ENCODE measurements around the gene TAF3.

Gene TAF3

DNA sequence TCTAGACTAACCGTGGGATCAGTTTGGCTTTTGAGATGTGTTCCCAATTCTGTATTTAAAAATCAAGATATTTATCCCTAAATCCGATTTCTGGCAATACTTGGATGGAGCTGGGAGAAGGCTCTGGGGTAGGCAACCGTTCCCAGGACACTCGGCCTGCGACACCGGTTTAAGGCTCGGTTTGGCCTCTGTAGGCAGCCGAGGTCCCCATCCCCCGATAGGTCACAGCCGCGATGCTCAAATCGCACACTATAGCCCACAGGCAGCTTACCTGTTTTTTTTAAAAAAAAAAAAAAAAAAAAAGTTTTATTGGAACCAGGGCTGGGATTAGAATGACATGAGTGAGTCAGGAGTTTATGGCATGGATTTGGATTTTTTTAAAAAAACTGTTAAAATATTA is 729 bp upstream of the TAF3 start:
- DNase-seq, result no peak

DNA sequence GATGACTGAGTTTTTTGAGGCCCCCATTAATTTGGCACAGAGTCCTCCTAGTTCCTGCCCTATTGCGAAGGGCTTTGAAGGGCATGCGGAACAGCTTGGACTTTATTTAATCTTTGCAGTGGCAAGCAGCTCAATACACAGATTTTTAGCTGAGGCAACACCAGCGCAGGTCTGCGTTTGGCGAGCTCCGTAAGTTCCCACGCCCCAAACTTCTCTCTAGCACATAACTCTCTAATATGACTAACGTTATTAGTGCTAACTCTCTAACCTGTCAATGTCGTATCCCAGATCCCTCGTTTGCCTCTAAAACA is 366 bp upstream of the TAF3 start:
- no peak for DNase-seq

DNA sequence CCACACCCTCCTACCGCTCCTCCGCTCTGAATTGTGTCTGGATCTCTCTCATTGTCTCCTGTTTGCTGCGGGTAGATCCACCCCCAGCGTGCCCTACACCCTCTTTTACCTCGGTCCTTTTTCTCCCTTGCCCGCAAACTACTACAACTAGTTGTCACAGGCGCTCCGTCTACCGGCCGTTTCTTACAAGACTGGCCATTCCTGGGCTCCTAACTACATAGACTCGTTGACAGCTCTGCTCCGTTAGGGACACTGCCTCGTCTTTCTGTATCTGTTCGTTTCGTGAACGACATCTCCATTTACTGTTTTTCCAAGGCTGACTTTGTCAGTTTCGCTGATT is 786 bp downstream of the TAF3 start:
- DNase-seq, result no peak

DNA sequence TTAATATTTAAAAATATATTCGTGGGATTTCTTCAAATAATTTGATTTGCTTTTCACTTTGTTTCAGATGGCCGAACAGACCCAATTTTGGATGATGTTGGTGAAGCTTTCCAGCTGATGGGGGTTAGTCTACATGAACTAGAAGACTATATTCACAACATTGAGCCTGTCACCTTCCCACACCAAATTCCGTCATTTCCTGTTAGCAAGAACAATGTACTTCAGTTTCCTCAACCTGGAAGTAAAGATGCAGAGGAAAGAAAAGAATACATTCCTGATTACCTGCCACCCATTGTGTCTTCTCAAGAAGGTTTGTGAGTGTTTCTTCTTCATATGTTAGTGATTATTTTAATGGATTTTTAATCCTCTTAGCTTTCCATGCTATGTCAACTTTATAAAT is 5.9 kb downstream of the TAF3 start:
- DNase-seq, result no peak

DNA sequence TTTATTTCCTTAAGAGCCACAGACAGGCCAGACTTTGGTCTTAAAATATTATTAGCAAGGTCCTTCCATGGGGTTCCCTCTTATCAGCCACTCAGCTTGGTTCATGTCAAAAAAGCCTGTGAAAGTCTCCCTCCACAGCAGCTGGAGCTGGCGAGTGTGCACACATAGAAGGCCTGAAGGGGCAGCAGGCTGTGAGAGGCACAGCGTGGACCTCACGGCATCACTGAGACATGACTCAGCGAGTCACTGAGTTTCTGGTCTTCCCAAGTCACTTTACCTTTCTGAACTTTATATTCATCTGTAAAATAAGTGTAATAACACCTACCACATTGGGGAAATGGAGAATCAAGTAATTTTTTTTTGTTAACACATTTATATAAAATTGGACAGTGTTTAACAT is 8.7 kb downstream of the TAF3 start:
- no peak for DNase-seq

DNA sequence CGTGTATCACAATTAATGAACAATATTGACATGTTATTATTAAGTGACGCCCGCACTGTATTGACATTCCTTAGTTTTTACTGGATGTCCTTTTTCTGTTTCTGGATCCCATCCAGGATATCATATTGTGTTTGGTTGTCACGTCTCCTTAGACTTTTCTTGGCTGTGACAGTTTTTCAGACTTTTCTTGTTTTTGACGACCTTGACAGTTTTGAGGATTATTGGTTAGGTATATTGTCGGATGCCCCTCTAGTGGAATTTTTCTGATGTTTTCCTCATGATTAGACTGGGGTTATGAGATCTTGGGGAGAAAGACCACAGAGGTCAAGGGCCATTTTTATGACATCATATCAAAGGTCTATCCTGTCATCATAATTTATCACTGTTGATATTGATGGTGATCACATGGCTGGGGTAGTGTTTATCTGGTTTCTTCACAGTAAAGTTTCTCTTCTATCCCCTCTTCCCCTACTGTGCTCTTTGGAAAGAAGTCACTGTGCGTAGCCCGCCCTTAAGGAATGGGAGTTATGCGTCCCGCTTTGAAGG is 11.1 kb downstream of the TAF3 start:
- DNase-seq, result no peak

DNA sequence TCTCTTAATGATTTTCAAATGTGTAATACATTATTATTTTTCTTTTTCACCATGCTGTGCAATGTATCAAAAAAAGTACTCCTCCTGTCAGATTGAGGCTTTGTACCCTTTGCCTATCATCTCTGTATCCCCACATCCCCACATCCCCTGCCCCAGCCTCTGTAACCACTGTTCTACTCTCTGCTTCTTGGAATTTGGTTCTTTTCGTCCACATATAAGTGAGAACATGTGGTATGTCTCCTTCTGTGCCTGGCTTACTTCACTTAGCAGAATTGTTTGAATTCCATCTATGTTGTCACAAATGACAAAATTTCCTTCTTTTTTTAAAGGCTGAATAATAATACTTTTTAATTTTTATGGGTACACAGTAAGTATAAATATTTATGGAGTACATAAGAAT is 13.8 kb downstream of the TAF3 start:
- DNase-seq, result no peak

DNA sequence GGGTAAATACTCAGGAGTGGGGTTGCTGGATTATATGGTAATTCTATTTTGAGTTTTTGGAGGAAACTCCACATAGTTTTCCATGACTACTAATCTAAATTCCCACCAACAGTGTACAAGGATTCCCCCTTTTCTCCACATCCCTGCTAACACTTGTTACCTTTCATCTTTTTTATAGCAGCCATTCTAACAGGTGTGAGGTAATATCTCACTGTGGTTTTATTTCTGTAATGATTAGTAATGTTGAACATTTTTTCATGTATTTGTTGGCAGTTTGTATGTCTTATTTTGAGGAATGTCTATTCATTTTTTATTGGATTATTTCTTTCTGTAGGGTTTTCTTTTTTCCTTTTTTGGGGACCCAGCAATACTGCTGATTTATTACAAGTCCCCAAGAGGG is 14.9 kb downstream of the TAF3 start:
- no peak for DNase-seq

DNA sequence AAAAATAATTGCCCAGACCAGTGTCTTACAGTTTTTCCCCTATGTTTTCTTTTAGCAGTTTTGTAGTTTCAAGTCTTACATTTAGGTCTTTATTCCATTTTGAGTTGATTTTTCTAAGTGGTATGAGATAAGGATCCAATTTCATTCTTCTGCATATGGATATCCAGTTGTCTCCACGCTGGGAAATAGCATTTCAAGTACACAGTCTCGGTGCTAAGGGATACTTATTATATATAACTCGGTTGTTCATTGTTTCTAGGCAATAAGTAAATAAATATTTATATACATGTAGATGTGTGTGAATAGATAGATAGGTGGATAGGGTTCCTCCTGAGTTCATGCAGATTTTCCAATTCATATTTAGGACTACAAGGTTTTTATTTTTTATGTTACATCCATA is 16.0 kb downstream of the TAF3 start:
- no peak for DNase-seq

DNA sequence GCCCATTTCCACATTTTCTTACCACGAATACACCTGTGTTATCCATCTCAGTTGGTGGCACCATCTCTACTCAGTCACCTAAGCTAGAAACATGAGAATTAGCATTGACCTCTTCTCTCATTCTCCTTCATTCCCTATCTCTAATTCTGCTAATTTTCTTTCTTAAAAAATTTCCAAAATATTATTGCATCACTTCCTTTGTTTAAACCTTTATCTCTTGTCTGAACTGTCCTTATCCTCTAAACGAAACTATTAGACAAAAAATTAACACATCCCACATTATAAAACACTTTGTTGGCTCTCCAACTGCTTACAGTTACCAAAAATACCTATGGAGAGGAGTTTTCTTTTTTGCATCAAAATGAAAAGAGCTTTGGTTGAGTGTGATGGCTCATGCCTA is 18.3 kb downstream of the TAF3 start:
- DNase-seq, result no peak

DNA sequence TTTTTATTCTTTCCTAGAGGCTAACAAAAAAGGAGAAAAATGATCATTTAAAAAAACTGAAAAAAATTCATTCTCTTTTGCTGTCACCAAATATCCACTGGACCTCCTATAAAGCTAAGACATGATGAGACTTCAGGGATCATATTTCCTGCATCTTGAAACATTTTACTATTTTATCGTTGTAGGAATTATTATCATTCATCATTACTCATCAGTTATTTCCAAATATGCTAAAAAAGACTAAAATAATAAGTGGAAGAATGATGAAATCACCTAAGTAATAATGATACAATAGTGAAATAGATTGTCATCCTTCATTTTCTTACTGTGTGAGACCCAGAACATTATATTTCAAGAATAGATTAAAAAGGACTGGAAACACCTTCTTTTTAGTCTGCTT is 28.3 kb downstream of the TAF3 start:
- no peak for DNase-seq

DNA sequence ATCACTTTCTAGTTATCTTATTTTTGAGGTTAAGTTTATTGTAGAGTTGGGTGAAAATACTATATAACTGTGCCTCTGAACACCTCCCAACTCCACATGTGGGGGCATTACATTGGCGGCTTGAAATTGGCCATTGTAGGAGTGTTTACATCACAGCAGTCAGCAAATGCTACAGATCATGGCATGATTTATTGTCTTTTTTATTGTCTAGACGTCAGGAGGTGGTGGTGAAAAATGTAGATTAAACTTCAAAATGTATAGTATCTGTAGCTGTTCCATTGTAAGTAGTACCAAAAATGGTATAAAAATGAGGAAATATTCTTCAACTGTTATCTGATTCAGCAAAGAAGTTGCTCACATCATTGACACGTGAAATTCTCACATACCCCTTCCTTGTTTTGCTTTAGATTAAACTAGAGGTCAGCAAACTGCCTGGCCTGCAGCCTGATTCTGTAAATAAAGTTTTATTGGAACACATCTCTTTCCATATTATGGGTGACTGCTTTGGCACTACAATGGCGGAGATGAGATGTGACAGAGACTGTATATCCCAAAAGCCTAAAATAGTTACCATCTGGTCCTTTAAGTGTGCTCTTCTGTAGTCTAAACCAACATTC is 35.0 kb downstream of the TAF3 start:
- DNase-seq, result no peak

DNA sequence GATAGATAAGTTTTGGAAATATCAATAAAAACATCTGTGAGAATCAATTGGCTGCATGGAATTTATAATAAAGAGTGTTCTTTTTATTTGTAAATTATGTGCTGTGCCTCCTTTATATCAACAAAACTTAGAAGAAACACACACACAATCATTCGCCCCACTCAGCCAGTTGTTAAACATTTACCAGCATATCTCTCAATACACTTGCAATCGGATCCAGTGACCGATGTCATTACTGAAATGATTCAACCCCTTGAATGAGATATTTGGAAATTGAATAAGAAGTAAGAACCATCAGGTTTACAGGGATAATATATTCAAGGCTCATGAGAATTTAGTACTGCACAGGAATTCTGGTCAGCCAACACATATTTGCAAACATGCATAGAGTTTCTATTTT is 35.6 kb downstream of the TAF3 start:
- DNase-seq, result no peak

DNA sequence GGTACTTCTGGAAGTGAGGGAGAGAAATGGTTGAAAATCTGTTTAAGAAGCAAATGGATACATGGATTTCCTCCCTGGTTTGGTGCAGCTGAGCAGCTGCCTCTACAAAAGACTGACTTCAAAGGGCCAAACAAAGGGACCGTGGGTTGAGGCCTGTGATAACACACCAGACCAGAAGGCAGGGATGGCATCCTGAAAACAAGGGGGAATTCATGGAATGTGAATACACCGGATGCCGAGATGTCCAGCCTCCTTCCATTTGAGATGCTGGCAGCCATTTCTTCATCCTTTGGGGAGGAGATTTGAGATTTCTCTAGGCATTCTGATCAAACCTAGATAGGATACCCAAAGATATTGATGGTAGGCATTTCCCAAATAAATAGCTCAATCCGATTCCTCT is 36.9 kb downstream of the TAF3 start:
- DNase-seq, result no peak

DNA sequence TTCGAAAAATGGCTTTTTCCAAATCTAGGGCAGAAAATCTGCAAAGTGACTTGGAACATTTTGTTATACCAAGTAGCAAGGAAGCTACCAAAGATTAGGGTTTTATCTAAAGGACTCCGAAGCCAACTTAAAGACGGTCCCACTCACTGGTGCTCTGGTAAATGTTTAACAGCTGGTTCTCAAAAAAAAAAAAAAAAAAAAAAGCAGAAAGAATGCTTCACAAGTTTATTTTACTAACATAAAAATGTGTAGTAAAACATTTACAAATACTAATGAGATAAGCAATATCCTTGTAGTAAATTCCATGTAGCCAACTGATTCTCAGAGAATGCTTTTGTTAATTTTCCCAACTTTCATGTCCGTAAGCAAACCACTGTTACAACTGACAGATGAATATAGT is 38.4 kb downstream of the TAF3 start:
- no peak for DNase-seq

DNA sequence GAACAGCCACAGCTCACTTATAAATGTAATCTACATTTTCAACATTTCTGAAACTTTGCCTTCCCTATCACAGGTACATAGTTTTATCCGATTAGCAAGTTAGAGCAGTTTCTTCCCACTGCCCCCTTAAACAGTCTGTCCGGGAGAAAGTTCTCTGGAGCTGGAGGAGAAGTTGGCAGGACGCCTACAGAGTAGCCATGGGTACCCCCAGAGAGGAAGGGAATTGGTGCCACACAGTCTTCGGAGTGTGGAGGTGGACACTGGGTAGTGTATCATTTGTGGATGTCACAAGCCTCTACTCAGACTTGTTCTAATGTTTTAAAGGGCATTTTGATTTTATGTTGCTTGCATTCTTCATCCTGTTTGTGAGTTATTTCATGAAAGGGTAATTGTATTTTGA is 39.0 kb downstream of the TAF3 start:
- DNase-seq, result no peak

DNA sequence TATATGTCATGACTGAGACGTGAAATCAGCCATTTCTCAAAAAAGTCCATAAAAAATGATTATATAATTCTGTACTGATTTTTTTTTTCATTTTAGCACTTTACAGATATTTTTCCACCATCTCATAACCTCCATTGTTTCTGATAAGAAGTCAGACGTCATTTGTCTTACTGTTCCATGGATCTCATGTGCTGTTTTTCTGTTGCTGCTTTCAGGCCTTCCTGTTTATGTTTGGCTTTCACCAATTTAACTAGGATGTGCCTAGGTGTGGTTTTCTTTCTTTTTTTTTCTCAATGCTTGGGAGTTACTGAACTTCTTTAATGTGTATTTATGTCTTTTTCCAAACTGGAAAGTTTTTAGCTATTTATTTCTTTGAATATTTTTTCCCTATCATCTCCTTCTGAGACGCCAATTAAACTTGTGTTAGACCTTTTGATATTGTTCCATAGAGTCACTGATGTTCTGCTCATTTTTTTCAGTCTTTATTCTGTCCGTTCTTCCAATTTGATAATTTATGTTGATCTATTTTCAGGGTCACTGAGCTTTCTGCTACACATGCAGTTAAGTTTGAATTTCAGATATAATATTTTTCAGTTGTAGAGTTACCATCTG is 43.3 kb downstream of the TAF3 start:
- no peak for DNase-seq

DNA sequence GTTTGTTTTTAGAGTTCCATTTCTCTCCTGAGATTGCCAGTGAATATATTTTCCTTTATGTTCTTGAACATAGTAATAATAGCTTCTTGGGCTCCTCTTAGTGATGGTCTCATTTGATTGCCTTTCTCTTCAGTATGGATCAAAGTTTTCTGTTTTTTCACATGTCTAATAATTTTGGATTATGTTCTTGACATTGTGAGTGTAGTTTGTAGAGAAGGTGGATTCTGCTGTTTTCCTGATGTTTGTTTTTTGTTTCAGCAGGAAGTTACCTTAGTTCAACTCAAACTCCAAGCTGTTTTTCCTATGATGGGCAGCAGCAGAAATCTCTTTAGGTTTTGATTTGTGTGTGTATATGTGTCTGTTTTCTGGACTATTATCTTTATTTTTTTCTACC is 43.8 kb downstream of the TAF3 start:
- no peak for DNase-seq

DNA sequence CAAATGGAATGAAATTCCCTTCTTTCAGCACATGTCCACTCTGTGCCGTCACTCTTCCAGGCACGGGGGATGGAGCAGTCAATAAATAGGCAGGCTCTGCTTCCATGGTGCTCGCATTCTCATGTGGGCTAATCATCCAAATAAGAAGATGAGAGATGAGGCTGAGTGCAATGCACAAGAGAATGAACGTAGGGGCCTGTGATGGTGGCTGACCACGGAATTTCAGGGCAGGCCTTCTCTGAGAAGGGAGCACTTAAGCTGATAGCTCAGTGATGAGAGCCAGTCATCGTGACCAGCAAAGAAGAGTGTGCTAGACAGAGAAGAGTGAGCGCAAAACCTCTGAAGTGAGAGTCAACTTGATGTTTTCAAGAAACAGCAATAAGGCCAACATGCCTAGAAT is 47.9 kb downstream of the TAF3 start:
- DNase-seq, result no peak

DNA sequence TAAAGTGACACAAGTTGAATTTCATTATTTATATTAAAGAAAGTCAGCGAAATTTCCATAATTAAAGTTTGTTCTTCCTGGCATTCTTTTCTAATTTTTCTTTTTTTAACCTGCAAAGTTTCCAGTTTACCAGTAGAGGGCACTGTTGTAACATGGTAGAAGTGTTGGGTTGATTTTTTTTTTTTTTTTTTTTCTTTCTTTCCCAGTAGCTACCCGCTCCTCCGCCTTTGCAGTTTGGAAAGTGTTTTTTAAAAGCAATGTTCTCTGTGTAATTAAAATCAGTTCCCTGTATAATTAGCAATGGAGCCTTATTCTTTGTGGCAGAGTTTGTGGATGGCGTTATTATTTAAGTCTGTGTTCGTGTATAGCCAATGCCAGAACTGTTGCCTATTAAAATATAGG is 53.7 kb downstream of the TAF3 start:
- no peak for DNase-seq

DNA sequence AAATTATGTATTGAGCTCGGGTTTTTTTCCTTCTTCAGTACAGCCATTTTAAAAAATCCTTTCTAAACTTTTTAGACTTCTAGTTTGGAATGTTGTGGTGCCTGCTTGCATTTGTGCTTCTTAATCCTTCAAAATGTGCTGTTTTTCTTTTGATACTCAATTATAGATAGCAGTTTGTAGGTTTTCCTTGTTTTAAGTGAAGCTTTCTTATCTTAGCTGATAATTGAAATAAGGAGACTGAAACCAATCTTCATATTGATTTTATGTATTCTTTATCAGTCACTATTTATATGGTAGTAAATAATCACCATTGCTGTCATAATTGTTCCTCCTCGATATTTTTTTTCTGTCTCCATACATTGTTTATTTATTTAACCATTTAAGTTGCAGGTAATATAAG is 56.6 kb downstream of the TAF3 start:
- DNase-seq, result no peak

DNA sequence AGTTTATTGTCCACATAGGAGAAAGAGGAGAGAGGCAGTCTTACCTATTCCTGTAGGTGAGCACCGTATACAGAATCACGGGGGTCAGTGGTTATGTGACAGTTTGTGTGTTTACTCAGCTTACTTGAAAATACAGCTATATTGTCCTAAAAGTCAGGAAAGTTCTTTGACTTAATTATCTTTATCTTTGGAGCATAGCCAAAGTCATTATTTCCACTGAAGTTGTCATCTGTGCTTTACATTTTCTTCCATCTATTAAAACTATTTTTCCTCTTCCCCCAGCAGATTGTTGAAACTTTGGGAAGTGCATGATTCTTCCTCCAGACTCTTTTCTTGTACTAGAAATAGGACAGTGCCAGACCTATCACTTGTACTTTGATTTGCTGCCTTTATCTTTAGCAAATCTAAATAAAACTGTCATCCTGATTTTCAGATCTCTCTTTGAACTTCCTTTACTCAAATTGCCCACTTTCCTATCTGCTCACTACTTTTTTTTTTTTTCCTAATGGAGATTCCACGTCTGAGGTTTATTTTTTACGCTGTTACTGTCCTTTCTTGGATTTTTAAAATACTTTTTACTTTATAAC is 58.3 kb downstream of the TAF3 start:
- no peak for DNase-seq

DNA sequence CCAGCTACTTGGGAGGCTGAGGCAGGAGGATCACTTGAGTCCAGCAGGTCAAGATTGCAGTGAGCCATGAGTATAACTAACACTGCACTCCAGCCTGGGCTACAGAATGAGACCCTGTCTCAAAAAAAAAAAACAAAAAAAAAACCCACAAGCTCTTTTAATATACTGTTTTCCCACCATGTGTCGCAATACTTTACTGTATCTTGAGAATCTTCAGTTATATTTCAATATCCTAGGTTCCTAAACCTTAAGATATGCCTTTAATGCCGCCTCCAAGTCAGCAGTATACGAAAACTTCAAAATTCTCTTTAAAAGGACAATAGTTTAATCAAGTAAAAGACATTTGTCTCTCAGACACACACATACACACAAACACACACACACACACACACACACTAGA is 62.8 kb downstream of the TAF3 start:
- no peak for DNase-seq

DNA sequence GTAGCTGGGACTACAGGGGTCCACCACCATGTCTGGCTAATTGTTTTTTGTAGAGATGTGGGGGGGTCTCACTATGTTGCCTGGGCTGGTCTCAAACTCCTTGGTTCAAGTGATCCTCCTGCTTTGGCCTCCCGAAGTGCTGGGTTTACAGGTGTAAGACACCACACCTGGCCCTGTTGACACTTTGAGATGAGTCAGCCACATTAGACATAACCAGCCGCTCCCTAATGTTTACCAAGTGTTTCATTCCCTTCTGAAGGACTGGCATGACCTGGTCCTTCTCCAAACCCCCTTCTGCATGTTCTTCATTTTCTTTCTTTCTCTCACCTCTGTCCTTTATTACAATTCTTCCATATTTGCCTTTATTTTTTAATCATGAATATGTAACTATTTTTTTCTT is 67.8 kb downstream of the TAF3 start:
- DNase-seq, result no peak

DNA sequence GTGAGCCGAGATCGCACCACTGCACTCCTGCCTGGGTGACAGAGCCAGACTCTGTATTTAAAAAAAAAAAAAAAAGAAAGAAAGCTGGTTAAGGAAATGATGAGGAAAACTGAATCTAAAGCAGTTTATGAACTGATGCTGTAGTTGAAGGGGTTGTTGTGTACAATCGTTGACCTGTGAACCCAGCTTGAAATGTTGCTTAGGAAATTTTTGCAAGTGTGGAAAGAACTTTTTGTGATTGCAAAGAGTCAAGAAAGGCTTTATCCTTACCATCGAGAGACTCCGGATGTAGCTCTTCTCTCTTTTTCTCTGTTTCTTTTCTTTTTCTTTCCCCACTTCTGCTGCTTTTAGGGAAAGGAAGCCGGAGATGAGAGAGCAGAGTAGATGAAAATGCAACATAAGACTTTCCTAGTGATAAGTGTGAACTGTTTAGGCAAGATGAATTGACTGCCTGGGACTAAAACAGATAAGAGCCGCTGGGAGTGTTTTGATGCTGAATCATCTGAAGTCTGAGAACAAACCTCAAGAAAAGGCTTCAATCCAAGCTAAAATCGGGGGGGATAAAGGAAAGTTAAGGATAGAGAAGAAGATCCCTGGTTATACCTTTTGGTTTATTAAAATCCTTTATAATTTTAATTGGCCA is 69.0 kb downstream of the TAF3 start:
- no peak for DNase-seq

Measured in NCI-H524 treated with DMSO at 0.1 percent for 48 hours (cell line).